ENCODE measurements around the gene AKAP6.

The AKAP6 gene

GRCh38 chr14:32405856-32406255 is 76.8 kb downstream of the AKAP6 start:
- no peak for DNase-seq (ENCODE audit: low spot score)

DNA sequence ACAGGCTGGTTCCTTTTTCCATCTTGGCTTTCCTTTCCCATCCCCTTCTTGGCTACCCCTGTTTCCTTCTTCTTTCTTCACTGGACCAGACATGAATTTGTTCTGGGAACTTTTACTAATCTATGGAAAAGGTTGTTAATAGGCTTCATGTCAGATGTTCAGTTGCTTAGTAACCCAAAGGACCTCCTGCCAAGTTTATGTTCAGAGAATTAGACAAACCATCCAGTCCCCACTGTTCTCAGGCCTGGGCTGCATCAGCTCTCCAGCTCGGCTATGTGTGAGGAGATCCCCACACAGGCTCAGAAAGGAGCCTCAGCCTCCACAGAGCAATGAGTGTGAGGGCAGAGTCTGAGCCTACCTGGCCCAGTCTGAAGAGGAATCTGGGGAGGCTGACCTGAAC is 78.0 kb downstream of the AKAP6 start:
- peak; percentile 63 for DNase-seq (ENCODE audit: low spot score)

DNA sequence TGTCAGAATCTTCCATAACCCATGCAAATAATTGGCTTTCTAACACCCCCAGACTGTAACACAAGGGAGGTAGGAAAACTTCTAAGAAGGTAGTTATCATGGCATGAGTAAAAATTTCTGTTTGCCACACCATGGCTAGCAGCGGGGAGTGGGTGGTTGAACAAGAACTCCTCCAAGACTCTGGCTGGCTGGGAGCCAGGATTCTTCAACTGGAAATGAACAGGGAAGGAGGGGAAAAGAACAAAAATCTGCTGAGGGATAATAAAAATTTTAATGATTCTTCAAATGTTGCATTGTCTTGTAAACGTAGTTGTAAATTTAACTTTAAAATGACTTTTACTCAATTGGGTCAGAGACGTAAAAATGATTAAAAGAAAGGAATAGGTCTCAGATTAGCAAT is 78.9 kb downstream of the AKAP6 start:
- no peak for DNase-seq (ENCODE audit: low spot score)

GRCh38 chr14:32412103-32412502 is 83.0 kb downstream of the AKAP6 start:
- DNase-seq (ENCODE audit: low spot score) = no peak

GRCh38 chr14:32412532-32412931 is 83.4 kb downstream of the AKAP6 start:
- DNase-seq (ENCODE audit: low spot score) = no peak

DNA sequence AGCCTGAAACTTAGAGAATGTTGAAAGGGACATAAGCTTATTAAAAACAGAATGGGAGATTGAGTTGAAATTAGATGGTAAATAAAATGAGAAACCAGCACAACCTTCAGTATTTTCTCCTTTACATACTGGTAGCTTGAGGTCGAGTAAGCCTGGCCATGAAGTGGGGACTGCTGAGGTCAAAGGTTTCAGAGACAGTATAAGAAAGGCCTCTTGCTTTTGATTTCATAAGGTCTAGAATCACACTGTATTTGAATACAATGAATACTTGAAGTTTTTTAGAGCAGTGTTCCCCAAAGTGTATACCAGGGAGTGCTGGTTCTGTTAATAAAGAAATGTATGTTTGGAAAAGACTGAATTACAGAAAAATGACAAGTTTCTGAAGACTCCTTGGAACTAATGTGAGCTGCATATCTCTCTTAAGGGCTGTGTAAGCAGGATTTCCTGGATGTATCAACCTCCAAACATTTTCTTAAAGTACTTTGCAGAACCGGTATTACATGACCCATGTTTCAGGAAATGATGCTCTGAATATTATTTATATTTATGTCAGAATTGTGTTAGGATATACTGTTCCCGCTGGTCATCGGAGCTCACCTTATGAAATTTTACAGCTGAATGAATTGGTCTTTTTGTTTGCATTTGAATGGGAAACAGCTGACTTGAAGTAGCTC is 85.0 kb downstream of the AKAP6 start:
- DNase-seq (ENCODE audit: low spot score) = no peak

GRCh38 chr14:32414808-32415255 is 85.7 kb downstream of the AKAP6 start:
- no peak for DNase-seq (ENCODE audit: low spot score)

DNA sequence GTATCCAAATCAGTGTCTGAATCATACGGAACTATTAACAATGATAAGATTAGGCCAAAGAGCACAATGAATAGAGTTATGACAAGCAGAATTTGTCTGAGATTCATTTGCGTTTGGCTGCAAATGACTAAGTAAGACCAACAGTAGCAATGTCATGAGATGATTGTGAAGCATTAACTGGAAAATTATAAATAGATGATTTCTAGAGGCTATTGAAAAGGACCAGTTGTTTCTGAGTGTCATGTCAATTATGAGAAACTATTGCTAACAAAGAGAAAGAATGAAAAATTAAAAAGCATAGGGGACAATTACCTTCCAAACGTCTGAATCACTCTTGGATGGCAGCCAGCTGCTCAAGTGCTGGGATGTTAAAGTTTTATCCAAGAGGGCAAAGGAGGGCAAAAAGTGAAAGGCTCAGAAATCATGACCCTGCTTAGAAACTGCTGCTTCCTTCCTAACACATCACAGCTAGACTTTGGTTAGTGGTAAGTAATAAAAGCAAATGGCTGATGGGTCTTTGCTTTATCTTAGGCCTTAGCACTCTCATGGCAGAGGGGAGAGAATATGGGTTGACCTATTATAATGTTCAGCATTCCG is 89.0 kb downstream of the AKAP6 start:
- no peak for DNase-seq (ENCODE audit: low spot score)

DNA sequence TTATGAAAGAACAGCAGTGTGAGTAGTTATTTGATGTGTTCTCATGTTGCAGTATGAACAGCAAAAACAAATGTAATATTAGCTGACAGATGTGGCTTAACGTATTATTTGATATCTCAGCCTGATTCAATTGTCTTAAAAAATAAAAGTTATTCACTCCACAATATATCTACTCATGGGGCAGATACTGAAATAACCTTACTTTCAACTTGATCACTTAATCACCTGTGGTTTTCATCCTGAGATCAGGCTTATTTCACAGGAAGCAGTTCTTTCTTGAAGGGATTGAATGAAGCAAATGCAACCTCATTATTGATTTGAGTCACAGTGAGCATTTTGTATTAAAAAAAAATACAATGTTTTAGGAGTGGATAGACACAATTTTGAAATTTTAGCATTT is 90.3 kb downstream of the AKAP6 start:
- DNase-seq (ENCODE audit: low spot score) = no peak

DNA sequence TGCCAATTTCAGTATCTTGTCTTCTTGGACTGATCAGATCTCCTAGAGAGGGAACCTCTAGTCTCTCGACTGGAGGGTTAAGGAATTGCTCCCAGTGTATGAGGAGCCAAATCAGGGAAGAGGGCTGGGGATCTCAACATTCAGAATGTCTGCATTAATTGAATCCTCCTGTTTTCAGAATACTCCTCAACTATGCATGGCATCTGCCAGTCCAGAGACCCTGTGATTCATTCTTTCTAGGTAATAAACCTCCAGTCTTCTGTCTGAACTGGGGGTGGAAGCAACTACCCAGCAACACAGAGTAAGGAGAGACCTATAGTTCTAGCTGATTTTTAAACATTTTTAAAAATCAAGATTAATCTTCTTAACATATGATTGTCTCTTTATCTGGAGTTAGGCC is 92.7 kb downstream of the AKAP6 start:
- no peak for DNase-seq (ENCODE audit: low spot score)

- no peak for DNase-seq (ENCODE audit: low spot score)
Measured at GRCh38 chr14:32422440-32422839, 93.3 kb downstream of the AKAP6 start.

DNA sequence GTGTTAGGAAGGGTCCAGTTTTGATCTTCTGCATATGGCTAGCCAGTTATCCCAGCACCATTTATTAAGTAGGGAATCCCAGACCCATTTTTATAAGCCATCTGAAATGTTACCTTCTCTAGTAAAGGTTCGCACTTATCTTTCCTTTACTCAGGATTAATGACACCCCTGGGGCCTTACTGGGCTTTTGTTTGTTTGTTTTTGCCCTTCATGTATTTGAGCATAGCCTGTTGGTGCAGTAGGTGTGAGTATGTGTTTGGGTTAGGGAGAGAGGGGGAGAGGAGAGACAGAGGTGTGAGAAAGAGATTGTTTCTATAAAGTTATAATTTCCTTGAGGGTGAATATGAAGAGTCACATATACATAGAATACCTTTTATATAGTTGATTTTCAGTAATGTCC is 96.9 kb downstream of the AKAP6 start:
- no peak for DNase-seq (ENCODE audit: low spot score)

DNA sequence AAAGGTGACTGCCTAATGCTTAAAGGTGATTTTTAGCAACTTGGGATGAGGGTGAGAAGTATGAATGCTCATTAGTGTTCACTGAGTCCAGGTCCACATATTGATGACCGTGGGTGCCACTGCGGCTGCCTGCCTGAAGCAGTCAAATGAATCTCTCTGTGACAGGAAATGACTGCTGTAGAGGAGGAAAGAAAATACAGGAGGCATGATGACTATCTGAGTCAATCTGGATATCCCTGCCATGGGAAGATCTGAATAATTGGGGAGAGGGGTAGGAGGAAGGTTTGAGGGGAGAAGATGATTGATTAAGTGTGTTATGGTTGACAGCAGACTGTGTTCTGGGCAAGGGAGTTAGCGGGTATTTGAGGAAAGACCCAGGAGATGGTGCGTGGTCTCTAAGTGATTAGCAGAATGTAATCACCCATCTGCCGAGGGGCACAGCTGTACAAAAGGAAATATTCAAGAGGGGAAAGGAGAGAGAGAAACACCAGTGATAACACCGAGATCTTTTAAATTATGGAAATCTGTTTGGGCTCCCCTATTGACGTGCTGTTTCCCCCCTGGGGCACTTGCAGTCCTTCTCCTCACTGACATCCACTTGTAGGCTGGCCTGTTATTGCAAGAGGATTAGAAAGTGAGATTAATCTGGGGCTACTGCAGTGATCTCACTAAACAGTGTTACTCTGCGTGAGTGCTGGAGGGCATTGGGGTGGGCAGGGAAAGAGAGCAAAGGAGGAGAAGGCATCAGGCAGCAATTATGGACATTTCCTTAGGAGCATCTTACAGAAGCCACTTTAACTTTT is 97.7 kb downstream of the AKAP6 start:
- DNase-seq (ENCODE audit: low spot score) = no peak

GRCh38 chr14:32427726-32428528 is 98.8 kb downstream of the AKAP6 start:
- DNase-seq (ENCODE audit: low spot score) = no peak

DNA sequence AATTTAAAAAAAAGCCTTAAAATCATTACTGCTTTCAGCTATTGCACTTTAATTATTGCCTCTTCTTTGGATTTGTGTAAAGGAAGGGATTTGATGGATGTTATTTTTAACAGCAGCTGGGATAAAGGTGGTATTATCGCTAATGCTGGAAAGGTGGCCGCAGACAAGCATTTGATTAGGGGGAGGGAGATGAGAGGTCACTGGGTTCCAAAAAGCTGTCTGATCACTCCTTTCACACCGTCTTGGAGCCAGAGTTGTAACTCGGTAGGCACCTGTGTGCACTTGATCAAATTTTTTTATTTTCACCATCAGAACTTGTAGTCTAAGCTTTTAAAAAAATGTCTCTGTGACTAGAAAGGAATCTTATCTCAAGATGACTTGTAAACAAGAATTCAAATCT is 99.8 kb downstream of the AKAP6 start:
- DNase-seq (ENCODE audit: low spot score) = no peak

DNA sequence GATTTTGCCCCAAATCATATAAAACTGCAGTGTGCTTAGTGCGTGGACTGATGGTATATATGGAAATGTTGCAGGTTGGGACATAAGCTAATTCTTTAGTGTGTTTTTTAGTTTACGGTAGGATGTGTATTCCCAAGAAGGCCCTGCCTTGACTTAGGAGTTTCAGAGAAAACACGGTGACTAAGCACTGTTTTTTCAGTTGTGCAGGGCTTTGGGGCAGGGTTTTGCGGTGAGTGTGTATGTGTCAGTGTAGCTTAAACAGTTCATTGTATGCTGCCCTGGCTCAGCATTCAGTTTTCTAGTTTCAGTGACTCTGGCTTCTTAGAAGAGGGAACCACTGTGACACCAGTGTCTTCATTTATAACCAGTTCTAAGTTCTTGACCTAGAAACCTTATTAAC is 101.2 kb downstream of the AKAP6 start:
- peak; percentile 88 for DNase-seq (ENCODE audit: low spot score)

- DNase-seq (ENCODE audit: low spot score) = no peak
Measured at GRCh38 chr14:32432813-32433538, 103.9 kb downstream of the AKAP6 start.

GRCh38 chr14:32434180-32434579 is 105.1 kb downstream of the AKAP6 start:
- peak; percentile 94 for DNase-seq (ENCODE audit: low spot score)

- no peak for DNase-seq (ENCODE audit: low spot score)
Measured at GRCh38 chr14:32434880-32435279, 105.8 kb downstream of the AKAP6 start.

DNA sequence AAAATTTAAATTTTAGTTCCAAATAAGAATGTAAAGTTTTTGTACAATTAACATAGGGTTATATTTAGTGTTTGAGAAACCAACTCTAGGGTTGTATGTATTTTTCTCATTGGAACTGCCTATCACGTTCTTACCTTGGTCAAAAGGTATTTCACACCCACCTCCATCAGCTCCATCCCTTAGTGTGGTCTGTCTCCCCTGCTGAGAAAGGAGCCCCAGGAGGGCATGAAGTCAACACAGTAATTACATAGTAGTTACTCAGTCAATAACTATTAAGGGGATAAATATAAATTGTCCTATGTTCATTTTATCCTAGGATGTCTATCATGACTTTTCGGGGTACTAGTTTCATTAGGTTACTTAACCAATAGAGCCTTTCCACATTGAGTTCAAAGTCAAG is 106.3 kb downstream of the AKAP6 start:
- DNase-seq (ENCODE audit: low spot score) = no peak

- DNase-seq (ENCODE audit: low spot score) = peak; percentile 79
Measured at GRCh38 chr14:32436993-32437392, 107.9 kb downstream of the AKAP6 start.

DNA sequence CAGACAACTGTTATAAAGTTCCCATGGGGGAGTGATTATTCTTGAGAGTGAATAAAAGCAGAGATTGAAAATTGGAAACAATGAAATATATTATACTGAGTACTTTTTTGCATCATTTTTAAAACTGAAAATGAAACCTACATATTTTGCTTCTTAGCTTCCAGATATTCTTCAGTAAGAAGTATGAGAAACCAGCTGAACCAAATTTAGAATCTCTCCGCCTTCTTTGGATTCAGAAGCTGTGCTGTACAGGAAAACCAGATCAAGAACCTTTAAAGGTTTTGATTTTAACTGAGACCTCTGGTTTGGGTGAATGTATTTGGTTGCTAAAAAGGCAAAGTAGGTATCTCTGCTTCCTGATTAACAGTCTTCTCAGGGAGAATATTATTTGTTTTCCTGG is 109.4 kb downstream of the AKAP6 start:
- no peak for DNase-seq (ENCODE audit: low spot score)

Measured in pons (tissue), 1 donor.